HG03095 (cell line): ENCODE measurements around the gene SDF4.

Experiments
- ATAC-seq: cut with Tn5 transposase; IDR thresholded peaks from one replicate; pipeline ENCODE4 v1.9.1; 2021; ENCODE audit warnings: moderate library complexity; ENCODE audit not compliant: unreplicated experiment

The SDF4 gene

GRCh38 chr1:1231400-1232207 lies at the start of gene SDF4:
TSS of gene SDF4 (minus strand) at chr1:1232001. CDS start at chr1:1228772, 3,229 bp downstream.
- peak; percentile 82 for ATAC-seq

- no peak for ATAC-seq
These were observed 49.1 kb upstream of the SDF4 start for GRCh38 chr1:1280782-1281481.

GRCh38 chr1:1279028-1279427 lies 47.2 kb upstream of the SDF4 start:
- ATAC-seq = no peak

GRCh38 chr1:1278620-1279019 lies 46.8 kb upstream of the SDF4 start:
- ATAC-seq = no peak

GRCh38 chr1:1275836-1276235 lies 44.0 kb upstream of the SDF4 start:
- ATAC-seq = no peak

- no peak for ATAC-seq
These were observed 43.2 kb upstream of the SDF4 start for GRCh38 chr1:1274931-1275431.

GRCh38 chr1:1274299-1274930 lies 42.6 kb upstream of the SDF4 start:
- ATAC-seq = no peak

- peak; percentile 66 for ATAC-seq
These were observed 41.9 kb upstream of the SDF4 start, which contains the start of gene UBE2J2 for GRCh38 chr1:1273512-1274298. TSS of gene UBE2J2 (minus strand) at chr1:1273854. CDS start at chr1:1267992, 5,862 bp downstream.

- peak; percentile 16 for ATAC-seq
These were observed 41.4 kb upstream of the SDF4 start for GRCh38 chr1:1273209-1273511.

GRCh38 chr1:1272341-1273208 lies 40.8 kb upstream of the SDF4 start:
- ATAC-seq = no peak

GRCh38 chr1:1270813-1271212 lies 39.0 kb upstream of the SDF4 start:
- no peak for ATAC-seq

GRCh38 chr1:1268284-1268682 lies 36.5 kb upstream of the SDF4 start:
- no peak for ATAC-seq

- ATAC-seq = no peak
These were observed 35.9 kb upstream of the SDF4 start for GRCh38 chr1:1267488-1268283.

GRCh38 chr1:1264868-1265272 lies 33.1 kb upstream of the SDF4 start:
- ATAC-seq = no peak

GRCh38 chr1:1264026-1264425 lies 32.2 kb upstream of the SDF4 start:
- no peak for ATAC-seq

GRCh38 chr1:1262758-1263157 lies 31.0 kb upstream of the SDF4 start:
- no peak for ATAC-seq

GRCh38 chr1:1262071-1262470 lies 30.3 kb upstream of the SDF4 start:
- ATAC-seq = no peak

- no peak for ATAC-seq
These were observed 29.2 kb upstream of the SDF4 start for GRCh38 chr1:1260843-1261560.
